Hepatocyte (in vitro differentiated cells): ENCODE results near the gene GARIN6. TPM values are rescaled to one million over a fixed set of nuclear protein-coding genes. Genes with fewer than 3 reads are reported as not detected.

Experiments
- DNase-seq: peaks from one replicate; pipeline ENCODE4 v3.0.0-alpha.2; 2016; ENCODE audit warnings: low spot score
- H2AFZ ChIP-seq: fragments of 200-600 bp; sonication (generic); 2 replicates; pipeline ENCODE4 v1.6.0; 2016; ENCODE audit warnings: antibody characterized with exemption, mild to moderate bottlenecking
- H3K27ac ChIP-seq: fragments of 200-600 bp; sonication (generic); 2 replicates; pipeline ENCODE4 v1.5.1; 2016; ENCODE audit warnings: mild to moderate bottlenecking
- H3K27me3 ChIP-seq: fragments of 200-600 bp; sonication (generic); 2 replicates; pipeline ENCODE4 v1.6.1; 2016
- H3K36me3 ChIP-seq: fragments of 200-600 bp; sonication (generic); replicated peaks from 2 replicates; pipeline ENCODE4 v1.5.1; 2016; ENCODE audit warnings: low read depth; ENCODE audit not compliant: insufficient read depth
- H3K4me1 ChIP-seq: fragments of 200-600 bp; sonication (generic); 2 replicates; pipeline ENCODE4 v1.5.1; 2016; ENCODE audit warnings: mild to moderate bottlenecking, moderate library complexity; ENCODE audit not compliant: insufficient read depth
- H3K4me2 ChIP-seq: fragments of 200-600 bp; sonication (generic); 2 replicates; pipeline ENCODE4 v1.6.0; 2016
- H3K4me3 ChIP-seq: fragments of 200-600 bp; sonication (generic); 2 replicates; pipeline ENCODE4 v1.5.1; 2016; ENCODE audit warnings: mild to moderate bottlenecking
- H3K79me2 ChIP-seq: fragments of 200-600 bp; sonication (generic); 2 replicates; pipeline ENCODE4 v1.6.0; 2017; ENCODE audit warnings: mild to moderate bottlenecking
- H3K9me2 ChIP-seq: fragments of 200-600 bp; sonication (generic); replicated peaks from 2 replicates; pipeline ENCODE4 v1.6.0; 2017; ENCODE audit warnings: mild to moderate bottlenecking; ENCODE audit not compliant: insufficient read depth
- H3K9me3 ChIP-seq: fragments of 200-600 bp; sonication (generic); 2 replicates; pipeline ENCODE4 v1.5.1; 2016; ENCODE audit warnings: low read depth, mild to moderate bottlenecking
- H4K20me1 ChIP-seq: fragments of 200-600 bp; sonication (generic); 2 replicates; pipeline ENCODE4 v1.6.0; 2016; ENCODE audit warnings: mild to moderate bottlenecking; ENCODE audit not compliant: insufficient read depth, poor library complexity, severe bottlenecking
- EZH2 ChIP-seq: fragments of 200-600 bp; sonication (generic); IDR thresholded peaks from 2 replicates; pipeline ENCODE4 v1.6.1; 2016; ENCODE audit warnings: antibody characterized with exemption, mild to moderate bottlenecking, borderline replicate concordance
- EZH2phosphoT487 ChIP-seq: fragments of 200-600 bp; sonication (generic); IDR thresholded peaks from one replicate; pipeline ENCODE4 v1.6.1; 2018; ENCODE audit warnings: antibody characterized with exemption, mild to moderate bottlenecking, low read depth, moderate library complexity; ENCODE audit not compliant: unreplicated experiment, severe bottlenecking
- WGBS: methylation state at CpG from one replicate; pipeline ENCODE4 v1.1.6; 2016; ENCODE audit warnings: low lambda C conversion rate; ENCODE audit errors: missing lambda C conversion rate; 5-methylcytosine and 5-hydroxymethylcytosine counted together
- polyA plus RNA-seq: library from polyadenylated mRNA; unstranded; fragments of >200 nt; fragmentation: Nextera tagmentation; extraction: Ambion mirVana; gene quantifications from 2 replicates; pipeline ENCODE4 v1.2.1, GENCODE V29; 2016
- total RNA-seq: library from RNA; depleted of rRNA; stranded (reverse); fragments of >200 nt; gene quantifications from 2 replicates; pipeline ENCODE4 v1.2.3, GENCODE V29; 2014
- TF ChIP-seq, protein P1 (sequence below): fragments of 200-600 bp; sonication (generic); IDR thresholded peaks from 2 replicates; pipeline ENCODE4 v1.5.1; 2016; ENCODE audit warnings: antibody characterized with exemption, mild to moderate bottlenecking; ENCODE audit not compliant: poor library complexity

The GARIN6 gene
- total and polyA plus RNA-seq, 2 experiments from 2014 or later: not detected

DNA sequence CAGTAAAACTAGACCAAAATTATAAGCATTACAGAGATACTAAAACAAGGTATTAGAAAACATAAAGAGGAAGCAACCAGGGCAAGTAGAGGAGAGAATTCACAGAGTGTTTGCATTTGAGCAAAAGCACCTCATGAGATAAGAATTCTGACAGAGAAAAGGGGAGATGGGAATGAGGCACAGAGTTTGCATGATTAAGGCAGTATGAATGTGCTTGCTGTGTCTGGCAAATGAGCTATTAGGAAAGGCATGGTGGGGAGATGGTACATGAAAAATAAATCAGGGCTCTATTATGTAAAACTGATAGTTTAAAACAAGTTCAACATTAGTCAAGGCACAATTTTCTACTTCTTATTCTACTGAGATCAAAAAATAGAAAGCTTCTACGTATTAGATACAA is 23.1 kb downstream of the GARIN6 start:
- Histone ChIP-seq H3K9me3 (no peaks in the 10 kb centered on the region), H3K36me3 (no peaks in the 10 kb centered on the region), H3K9me2 (no peaks in the 10 kb centered on the region), H3K27ac (no peak overlapping the region), H3K79me2 (no peaks in the 10 kb centered on the region), H3K4me2 (no peak overlapping the region), H4K20me1 (no peaks in the 10 kb centered on the region), H3K27me3 (no peaks in the 10 kb centered on the region), H3K4me1 (no peaks in the 10 kb centered on the region), H3K4me3 (no peak overlapping the region), H2AFZ (no peak overlapping the region)
- WGBS: 80% methylated on average over 1 of the region's 1 CpG
- TF ChIP-seq EZH2phosphoT487 (no peak), EZH2 (no peak)
- TF ChIP-seq, protein P1, sequence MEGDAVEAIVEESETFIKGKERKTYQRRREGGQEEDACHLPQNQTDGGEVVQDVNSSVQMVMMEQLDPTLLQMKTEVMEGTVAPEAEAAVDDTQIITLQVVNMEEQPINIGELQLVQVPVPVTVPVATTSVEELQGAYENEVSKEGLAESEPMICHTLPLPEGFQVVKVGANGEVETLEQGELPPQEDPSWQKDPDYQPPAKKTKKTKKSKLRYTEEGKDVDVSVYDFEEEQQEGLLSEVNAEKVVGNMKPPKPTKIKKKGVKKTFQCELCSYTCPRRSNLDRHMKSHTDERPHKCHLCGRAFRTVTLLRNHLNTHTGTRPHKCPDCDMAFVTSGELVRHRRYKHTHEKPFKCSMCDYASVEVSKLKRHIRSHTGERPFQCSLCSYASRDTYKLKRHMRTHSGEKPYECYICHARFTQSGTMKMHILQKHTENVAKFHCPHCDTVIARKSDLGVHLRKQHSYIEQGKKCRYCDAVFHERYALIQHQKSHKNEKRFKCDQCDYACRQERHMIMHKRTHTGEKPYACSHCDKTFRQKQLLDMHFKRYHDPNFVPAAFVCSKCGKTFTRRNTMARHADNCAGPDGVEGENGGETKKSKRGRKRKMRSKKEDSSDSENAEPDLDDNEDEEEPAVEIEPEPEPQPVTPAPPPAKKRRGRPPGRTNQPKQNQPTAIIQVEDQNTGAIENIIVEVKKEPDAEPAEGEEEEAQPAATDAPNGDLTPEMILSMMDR: no peak
- DNase-seq: no peak

DNA sequence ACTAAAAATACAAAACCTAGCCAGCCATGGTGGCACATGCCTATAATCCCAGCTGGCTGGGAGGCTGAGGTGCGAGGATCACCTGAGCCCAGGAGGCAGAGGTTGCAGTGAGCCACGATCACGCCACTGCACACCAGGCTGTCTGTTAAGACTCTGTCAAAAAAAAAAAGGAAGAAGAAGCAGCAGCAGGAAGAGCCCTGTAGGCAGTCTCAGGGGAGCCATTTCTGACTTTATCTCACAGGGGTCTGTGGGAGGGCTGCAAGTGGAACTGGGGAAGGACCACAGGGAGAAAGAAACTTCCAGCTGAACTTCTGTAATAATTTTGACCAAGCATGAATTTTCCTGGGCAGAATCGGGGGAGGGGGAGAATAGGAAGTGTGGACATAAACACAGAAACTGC is 32.7 kb downstream of the GARIN6 start:
- Histone ChIP-seq H3K27ac (no peak overlapping the region), H3K4me2 (no peak overlapping the region), H2AFZ (no peak overlapping the region), H3K36me3 (no peaks in the 10 kb centered on the region), H3K9me2 (no peaks in the 10 kb centered on the region), H3K9me3 (no peaks in the 10 kb centered on the region), H3K4me1 (no peaks in the 10 kb centered on the region), H3K79me2 (no peaks in the 10 kb centered on the region), H4K20me1 (no peaks in the 10 kb centered on the region), H3K4me3 (no peak overlapping the region), H3K27me3 (no peaks in the 10 kb centered on the region)
- DNase-seq: no peak
- 94% methylated on average over 4 of the region's 4 CpGs for WGBS
- TF ChIP-seq, protein P1: no peak
- TF ChIP-seq EZH2: no peak
- no peak for TF ChIP-seq EZH2phosphoT487

DNA sequence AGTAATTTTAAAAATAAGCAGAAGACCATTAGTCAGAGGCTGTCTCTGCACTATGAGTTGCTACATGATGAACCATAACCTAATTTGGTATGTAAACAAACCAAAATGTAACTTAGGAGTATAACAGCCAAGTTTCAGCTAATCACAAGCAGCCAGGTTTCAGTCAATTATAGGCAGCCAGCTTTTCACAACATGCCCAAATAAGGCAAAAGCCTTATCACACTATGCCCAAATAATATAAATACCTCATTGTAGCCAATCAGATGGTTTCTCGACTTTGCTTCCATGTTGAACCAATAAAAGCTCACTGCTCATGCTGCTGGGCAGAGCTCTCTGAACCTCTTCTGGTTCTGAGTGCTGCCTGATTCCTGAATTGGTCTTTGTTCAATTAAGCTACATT is 38.6 kb downstream of the GARIN6 start:
- Histone ChIP-seq H2AFZ (no peak overlapping the region), H4K20me1 (no peaks in the 10 kb centered on the region), H3K9me2 (no peaks in the 10 kb centered on the region), H3K36me3 (no peaks in the 10 kb centered on the region), H3K27me3 (no peaks in the 10 kb centered on the region), H3K4me1 (no peaks in the 10 kb centered on the region), H3K4me3 (no peak overlapping the region), H3K79me2 (no peaks in the 10 kb centered on the region), H3K27ac (no peak overlapping the region), H3K9me3 (no peaks in the 10 kb centered on the region), H3K4me2 (no peak overlapping the region)
- no peak for DNase-seq
- 80% methylated on average over 1 of the region's 1 CpG for WGBS
- TF ChIP-seq, protein P1: no peak
- no peak for TF ChIP-seq EZH2phosphoT487
- no peak for TF ChIP-seq EZH2

DNA sequence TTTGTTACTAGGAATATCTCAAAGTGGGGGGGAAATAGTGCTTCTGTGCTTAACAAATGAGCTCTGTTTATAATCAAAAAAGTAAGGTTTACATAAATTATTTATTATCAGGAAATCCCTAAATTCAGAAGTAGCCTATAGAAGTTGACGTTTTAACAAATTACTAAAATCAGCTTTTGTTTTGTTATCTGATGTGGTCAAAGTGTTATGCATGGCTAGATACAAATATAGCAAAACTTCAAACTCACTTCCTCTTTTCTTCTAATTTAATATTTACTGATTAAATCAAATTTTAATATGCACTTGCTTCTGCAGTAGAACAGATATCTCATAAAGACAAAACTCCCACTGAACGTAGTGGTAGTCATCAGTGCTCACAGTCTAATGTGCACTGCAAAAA is 47.5 kb downstream of the GARIN6 start:
- no peak overlapping the region for H3K4me2 ChIP-seq
- H3K9me2 ChIP-seq: no peaks in the 10 kb centered on the region
- no peak for DNase-seq
- H2AFZ ChIP-seq: no peak overlapping the region
- no peaks in the 10 kb centered on the region for H3K4me1 ChIP-seq
- no peaks in the 10 kb centered on the region for H3K79me2 ChIP-seq
- no peaks in the 10 kb centered on the region for H3K27me3 ChIP-seq
- no peak overlapping the region for H3K4me3 ChIP-seq
- no peaks in the 10 kb centered on the region for H3K36me3 ChIP-seq
- H3K27ac ChIP-seq: no peak overlapping the region
- no peaks in the 10 kb centered on the region for H4K20me1 ChIP-seq
- H3K9me3 ChIP-seq: no peaks in the 10 kb centered on the region
- TF ChIP-seq, protein P1: no peak
- TF ChIP-seq EZH2phosphoT487 (no peak), EZH2 (no peak)
- WGBS: 80% methylated on average over 2 of the region's 2 CpGs
